PC-3 (cell line): ENCODE measurements around the gene VWA3B.

Experiments used
- CTCF ChIP-seq: fragments of 300-600 bp; sonication (generic); conservative IDR thresholded peaks from 2 replicates; pipeline ENCODE4 v1.5.1; 2017; ENCODE audit warnings: antibody characterized with exemption, low read depth, mild to moderate bottlenecking, low read length
- EZH2 ChIP-seq: fragments of 300-600 bp; sonication (generic); IDR thresholded peaks from one replicate; pipeline ENCODE4 v1.6.1; 2017; ENCODE audit warnings: antibody characterized with exemption, mild to moderate bottlenecking, low read length; ENCODE audit not compliant: unreplicated experiment

- TF ChIP-seq CTCF (no peak), EZH2 (no peak)
These were observed 91.0 kb downstream of the VWA3B start for GRCh38 chr2:98177986-98178385.
